ENCODE measurements around the gene STK35.

The STK35 gene

DNA sequence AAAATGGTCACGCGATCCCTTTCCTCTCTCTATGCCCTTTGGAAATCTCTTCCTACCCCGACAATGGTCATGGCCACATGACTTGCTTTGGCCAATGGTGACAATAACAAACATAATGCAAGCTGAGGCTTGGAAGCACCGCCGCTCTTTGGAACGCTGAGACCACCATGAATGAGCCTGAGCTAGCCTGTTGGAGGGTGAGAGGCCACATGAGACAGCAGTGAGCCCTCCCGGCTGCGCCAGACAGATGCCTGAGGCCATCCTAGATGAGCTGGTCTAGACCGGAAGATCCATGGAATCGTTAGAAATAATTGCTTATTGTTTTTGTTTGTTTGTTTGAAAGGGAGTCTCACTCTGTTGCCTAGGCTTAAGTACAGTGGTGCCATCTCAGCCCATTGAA, 64.2 kb downstream of the STK35 start:
- Histone ChIP-seq H3K27ac (no peak overlapping the region), H3K27me3 (ENCODE audit: insufficient read depth, low read depth) (no peaks in the 10 kb centered on the region), H3K9ac (no peak overlapping the region), H3K4me2 (no peak overlapping the region), H3K4me1 (ENCODE audit: low read depth, poor library complexity, severe bottlenecking) (no peaks in the 10 kb centered on the region), H2AFZ (ENCODE audit: low read depth) (no peak overlapping the region), H4K20me1 (ENCODE audit: insufficient read depth) (no peaks in the 10 kb centered on the region), H3K79me2 (ENCODE audit: insufficient read depth, low read depth) (no peaks in the 10 kb centered on the region), H3K36me3 (ENCODE audit: insufficient read depth) (no peaks in the 10 kb centered on the region), H3K4me3 (IDR thresholded peaks at IDR 0.05; ENCODE audit: insufficient read depth, low read depth, low read length) (no peak overlapping the region)
- TF ChIP-seq, protein P1, sequence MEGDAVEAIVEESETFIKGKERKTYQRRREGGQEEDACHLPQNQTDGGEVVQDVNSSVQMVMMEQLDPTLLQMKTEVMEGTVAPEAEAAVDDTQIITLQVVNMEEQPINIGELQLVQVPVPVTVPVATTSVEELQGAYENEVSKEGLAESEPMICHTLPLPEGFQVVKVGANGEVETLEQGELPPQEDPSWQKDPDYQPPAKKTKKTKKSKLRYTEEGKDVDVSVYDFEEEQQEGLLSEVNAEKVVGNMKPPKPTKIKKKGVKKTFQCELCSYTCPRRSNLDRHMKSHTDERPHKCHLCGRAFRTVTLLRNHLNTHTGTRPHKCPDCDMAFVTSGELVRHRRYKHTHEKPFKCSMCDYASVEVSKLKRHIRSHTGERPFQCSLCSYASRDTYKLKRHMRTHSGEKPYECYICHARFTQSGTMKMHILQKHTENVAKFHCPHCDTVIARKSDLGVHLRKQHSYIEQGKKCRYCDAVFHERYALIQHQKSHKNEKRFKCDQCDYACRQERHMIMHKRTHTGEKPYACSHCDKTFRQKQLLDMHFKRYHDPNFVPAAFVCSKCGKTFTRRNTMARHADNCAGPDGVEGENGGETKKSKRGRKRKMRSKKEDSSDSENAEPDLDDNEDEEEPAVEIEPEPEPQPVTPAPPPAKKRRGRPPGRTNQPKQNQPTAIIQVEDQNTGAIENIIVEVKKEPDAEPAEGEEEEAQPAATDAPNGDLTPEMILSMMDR (conservative IDR thresholded peaks at IDR 0.05; ENCODE audit: low read depth, low read length), result no peak

DNA sequence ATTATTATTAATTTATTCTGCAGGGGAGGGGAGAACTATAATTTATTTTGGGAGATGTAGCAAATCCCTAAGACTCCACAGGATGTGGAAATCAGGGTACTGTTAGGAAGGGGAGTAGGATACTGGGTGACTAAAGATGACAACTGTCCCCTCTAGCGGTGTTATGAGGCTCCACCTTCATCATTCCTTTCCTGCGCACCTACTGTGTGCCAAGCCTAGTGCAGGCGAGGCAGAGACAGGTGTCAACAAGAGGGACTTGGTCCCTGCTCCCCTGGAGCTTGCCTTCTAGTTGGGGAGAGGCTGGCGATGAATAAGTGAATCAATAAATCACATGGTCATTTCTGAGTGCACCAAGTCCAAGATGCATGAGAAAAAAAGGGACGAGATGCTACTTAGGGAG, 65.5 kb downstream of the STK35 start:
- no peak overlapping the region for H3K4me2 ChIP-seq

DNA sequence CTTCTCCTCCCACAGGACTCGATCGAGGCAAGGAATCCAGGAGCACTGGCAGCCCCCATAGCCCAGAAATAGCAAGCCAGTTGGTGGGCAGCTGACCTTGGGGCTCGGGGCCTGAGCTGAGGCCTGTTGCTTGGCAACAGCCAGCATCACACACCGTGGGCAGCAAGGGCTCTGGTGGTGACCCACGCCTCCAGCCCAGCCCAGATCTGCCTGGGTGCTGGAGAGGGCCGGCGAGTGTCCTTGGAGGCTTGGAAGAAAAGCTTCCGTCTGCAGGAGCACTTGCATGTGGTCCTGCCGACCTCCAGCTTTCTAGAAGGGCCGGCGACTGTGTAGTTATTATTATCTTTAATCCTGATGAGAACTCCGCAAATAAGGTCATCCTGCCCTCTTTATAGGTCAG, 67.3 kb downstream of the STK35 start:
- Histone ChIP-seq H3K79me2 (ENCODE audit: insufficient read depth, low read depth) (no peaks in the 10 kb centered on the region), H3K4me1 (ENCODE audit: low read depth, poor library complexity, severe bottlenecking) (no peaks in the 10 kb centered on the region), H4K20me1 (ENCODE audit: insufficient read depth) (no peaks in the 10 kb centered on the region), H3K4me2 (no peak overlapping the region), H3K9ac (no peak overlapping the region), H3K27me3 (ENCODE audit: insufficient read depth, low read depth) (no peaks in the 10 kb centered on the region), H2AFZ (ENCODE audit: low read depth) (no peak overlapping the region), H3K4me3 (IDR thresholded peaks at IDR 0.05; ENCODE audit: insufficient read depth, low read depth, low read length) (no peak overlapping the region), H3K27ac (no peak overlapping the region), H3K36me3 (ENCODE audit: insufficient read depth) (no peaks in the 10 kb centered on the region)
- TF ChIP-seq, protein P1 (conservative IDR thresholded peaks at IDR 0.05; ENCODE audit: low read depth, low read length), result no peak

More for the DNA sequence above, 65.5 kb downstream of the STK35 start:
- TF ChIP-seq, protein P1 (conservative IDR thresholded peaks at IDR 0.05; ENCODE audit: low read depth, low read length), result no peak
- H4K20me1 ChIP-seq (ENCODE audit: insufficient read depth), result no peaks in the 10 kb centered on the region
- H2AFZ ChIP-seq (ENCODE audit: low read depth), result no peak overlapping the region
- H3K4me1 ChIP-seq (ENCODE audit: low read depth, poor library complexity, severe bottlenecking), result no peaks in the 10 kb centered on the region
- H3K9ac ChIP-seq, result no peak overlapping the region
- H3K27me3 ChIP-seq (ENCODE audit: insufficient read depth, low read depth), result no peaks in the 10 kb centered on the region
- H3K27ac ChIP-seq, result no peak overlapping the region
- H3K4me3 ChIP-seq (IDR thresholded peaks at IDR 0.05; ENCODE audit: insufficient read depth, low read depth, low read length), result no peak overlapping the region
- H3K79me2 ChIP-seq (ENCODE audit: insufficient read depth, low read depth), result no peaks in the 10 kb centered on the region
- no peaks in the 10 kb centered on the region for H3K36me3 ChIP-seq (ENCODE audit: insufficient read depth)

DNA sequence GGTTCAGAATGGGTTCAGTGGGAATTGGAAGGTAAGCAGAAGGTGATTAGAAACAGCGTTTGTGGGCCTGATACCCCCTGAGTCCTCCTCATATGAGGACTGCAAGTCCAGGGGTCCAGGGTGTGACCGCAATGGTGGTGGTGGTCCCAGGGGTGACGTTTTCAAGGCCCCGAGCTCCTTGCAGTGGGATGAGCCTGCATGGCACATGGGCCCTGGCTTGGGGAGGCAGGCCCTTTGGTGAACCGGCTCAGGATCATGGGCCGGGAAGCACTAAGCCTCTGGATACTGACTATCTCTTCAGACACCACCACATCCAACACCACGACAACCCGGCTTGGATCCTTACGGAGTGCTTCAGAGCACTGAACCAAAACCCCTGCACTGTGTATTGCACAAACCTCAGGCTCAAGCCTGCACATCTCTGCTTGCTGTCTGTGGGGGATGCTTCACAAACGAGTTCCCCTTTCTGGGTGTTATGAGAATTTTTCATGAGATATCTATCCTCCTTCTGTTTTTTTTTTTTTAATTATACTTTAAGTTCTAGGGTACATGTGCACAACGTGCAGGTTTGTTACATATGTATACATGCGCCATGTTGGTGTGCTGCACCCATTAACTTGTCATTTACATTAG, 67.9 kb downstream of the STK35 start:
- no peak overlapping the region for H3K4me3 ChIP-seq (IDR thresholded peaks at IDR 0.05; ENCODE audit: insufficient read depth, low read depth, low read length)
- H3K36me3 ChIP-seq (ENCODE audit: insufficient read depth), result no peaks in the 10 kb centered on the region
- H3K79me2 ChIP-seq (ENCODE audit: insufficient read depth, low read depth), result no peaks in the 10 kb centered on the region
- H3K9ac ChIP-seq, result no peak overlapping the region
- H4K20me1 ChIP-seq (ENCODE audit: insufficient read depth), result no peaks in the 10 kb centered on the region
- no peak overlapping the region for H3K27ac ChIP-seq
- H3K4me2 ChIP-seq, result no peak overlapping the region
- no peaks in the 10 kb centered on the region for H3K4me1 ChIP-seq (ENCODE audit: low read depth, poor library complexity, severe bottlenecking)
- H3K27me3 ChIP-seq (ENCODE audit: insufficient read depth, low read depth), result no peaks in the 10 kb centered on the region
- TF ChIP-seq, protein P1 (conservative IDR thresholded peaks at IDR 0.05; ENCODE audit: low read depth, low read length), result no peak
- no peak overlapping the region for H2AFZ ChIP-seq (ENCODE audit: low read depth)

All from KMS-11 (cell line).